NCI-H82 treated with DMSO at 0.1 percent for 48 hours (cell line): ENCODE measurements around the gene SPATA12.

ENCODE experiments used
- DNase-seq: peaks from one replicate; lab custom pipeline; 2025; ENCODE audit not compliant: unreplicated experiment; lab: John Stamatoyannopoulos, UW

SPATA12 gene

DNA sequence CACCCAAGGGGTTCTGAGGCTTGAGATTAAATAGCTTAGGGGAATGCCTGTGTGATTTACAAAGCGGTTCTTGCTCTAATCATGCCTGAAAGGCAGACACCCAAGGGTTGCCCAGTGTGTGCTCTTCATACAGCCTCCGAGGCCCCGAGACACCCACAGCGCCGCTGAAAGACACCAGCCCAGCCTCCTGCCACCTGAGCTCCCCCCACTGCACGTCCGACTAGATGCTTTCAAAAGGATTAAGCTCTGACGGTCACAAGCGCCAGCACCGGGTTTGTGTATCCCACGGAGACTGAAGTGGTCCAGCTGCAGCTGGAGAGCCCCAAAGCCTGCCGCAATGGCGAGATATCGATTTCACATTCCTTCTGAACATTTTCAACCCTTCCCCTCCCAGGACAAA lies 50.3 kb downstream of the SPATA12 start:
- peak; percentile 9 for DNase-seq

DNA sequence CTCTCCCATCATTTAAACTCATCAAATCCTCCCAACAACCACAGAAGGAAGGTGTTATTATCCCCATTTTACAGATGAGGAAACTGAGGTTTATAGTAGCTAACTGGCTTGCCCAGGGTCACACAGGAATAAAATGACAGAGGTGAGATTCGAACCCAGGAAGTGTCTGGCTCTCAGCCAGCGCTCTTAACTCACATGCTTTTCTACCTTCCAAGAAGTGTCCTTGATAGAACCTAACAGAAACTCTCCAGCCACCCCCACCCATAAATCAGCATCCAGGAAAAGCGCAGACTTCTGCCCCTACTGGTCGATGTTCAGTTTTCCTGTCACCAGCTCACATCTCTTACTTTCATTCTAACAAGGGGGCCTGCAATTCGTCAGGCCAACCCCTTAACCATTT lies 51.7 kb downstream of the SPATA12 start:
- DNase-seq: no peak

DNA sequence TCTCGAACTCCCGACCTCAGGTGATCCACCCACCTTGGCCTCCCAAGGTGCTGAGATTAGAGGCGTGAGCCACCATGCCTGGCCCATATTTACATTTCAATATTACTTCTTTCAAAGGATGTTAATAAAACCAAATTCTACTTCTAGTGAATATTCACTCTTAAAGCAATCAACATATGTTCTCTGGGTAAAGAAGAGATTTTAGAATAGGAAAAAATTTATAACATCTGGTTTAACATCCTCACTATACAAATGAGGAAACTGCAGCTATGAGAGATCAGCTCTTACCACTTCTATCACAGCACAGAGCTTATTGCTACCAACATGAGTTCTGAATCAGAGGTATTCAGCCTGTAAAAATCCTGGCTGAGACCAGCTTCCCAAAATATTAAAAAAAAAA lies 56.0 kb downstream of the SPATA12 start:
- no peak for DNase-seq

DNA sequence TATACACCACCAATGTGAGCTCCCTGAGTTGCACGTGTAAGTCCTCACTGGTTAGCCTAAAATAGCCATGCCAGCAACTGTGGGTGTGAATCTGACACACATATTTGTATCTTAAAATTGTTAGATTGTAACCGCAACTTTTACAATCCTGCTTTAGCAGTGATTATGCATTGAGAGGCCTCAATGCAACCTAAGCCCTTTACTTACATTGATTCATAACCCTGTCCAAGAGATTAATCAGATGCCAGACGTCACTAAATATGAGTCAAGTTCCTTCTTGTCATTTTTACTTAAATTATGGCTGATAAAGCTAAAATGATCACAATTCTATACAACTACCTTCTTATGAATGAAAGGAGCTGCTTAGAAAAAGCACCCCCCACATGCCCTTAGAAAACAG lies 57.8 kb downstream of the SPATA12 start:
- no peak for DNase-seq

DNA sequence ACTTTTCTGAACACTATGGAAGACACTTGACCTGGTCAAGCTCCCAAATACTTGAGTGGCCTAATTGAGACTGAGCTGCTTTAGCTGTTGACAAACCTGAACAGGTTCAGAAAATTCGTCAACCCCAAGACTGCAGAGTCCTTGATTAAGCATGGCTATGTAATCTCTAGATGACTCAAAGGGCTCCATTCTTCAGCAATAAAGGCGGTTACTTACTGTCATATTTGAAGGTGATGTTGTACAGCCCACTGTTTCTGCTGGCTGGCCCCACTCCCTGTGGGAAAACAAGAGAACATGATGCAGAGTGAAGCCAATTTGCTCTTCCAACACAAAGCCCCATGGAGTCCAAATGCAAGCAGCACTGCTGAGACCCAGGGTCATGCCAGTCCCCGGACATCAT lies 59.6 kb downstream of the SPATA12 start:
- DNase-seq: no peak

DNA sequence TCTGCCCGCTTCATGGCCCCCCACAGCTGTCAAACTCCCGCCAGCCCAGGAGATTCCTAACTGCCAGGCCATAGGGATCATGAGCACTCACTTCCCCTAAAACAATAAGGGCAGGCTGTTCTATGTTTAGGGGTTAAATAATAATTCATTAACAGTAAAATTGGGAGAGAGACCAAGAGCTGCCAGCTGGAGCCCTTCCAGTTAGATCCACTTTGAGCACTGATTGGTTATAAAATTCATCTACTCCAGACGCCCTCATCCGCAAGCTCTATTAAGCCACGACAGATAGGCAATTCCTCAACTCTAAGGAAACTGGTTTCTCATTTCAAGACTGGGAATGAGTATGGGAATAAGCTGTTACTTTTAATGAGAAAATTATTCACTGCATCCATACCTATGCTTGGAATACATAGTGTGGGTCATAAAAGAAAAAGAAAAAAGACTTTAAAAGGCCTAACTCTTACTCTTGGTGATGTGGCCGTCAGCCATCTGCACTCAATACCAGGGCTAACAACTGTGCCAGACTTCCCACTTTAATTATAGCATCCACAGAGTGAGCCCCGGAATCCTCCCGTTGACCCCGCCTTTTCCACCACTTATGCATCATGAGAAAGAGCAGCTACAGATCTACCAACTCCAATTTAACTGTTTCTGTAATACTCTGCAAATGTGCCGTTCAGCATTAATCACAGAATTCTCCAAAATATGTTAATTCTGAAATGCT lies 60.1 kb downstream of the SPATA12 start:
- DNase-seq: no peak
